Esophagus squamous epithelium (tissue), 4 donors: ENCODE data around the gene FOXRED2.

Experiments used
- CTCF ChIP-seq, 6 experiments: fragments of 450-650 bp in 4 of 6; fragments of 200-600 bp in 2 of 6; sonication (generic) in 2 of 6; IDR thresholded peaks; one replicate each; pipeline ENCODE4 v1.5.1; 2016 to 2019; ENCODE audit warnings: antibody characterized with exemption in 6 of 6, mild to moderate bottlenecking in 4 of 6, moderate library complexity in 4 of 6
- POLR2A ChIP-seq, 4 donors: fragments of 450-650 bp; IDR thresholded peaks; one replicate each; pipeline ENCODE4 v1.6.1; 2017; ENCODE audit warnings: antibody characterized with exemption in 4 of 4, mild to moderate bottlenecking in 4 of 4, moderate library complexity in 3 of 4

DNA sequence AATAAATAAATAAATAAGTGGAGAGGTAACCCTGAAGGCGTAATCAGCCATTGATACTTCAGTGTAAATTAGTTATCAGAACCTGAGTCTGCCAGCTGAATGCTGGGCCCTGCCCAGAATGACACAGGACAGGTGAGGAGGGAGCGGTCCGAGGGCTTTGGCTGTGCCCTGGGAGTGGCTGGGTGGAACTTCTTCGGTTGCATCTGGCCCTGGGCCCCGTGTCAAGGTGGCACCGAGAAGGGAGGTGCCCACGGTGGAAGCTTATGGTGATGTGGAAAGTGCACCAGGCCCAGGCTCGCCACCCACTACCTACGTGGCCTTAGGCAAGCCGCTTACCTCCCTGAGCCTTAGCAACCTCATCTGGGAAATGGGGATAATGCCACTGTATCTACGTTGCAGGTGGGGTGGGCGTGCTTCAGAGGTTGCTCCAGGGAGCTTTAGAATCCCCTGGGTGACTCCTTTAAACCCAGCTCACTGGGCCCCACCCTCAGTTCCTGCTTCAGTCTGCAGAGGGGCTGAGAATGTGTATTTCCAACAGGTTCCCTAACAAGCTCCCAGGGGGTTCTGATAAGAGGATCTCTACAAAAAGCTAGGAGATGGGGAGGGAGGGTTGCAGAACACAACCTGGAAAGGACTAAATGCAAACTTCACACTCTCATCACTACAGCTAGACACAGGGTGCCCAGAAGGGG lies 64.2 kb downstream of the FOXRED2 start:
- TF ChIP-seq CTCF (IDR thresholded peaks at IDR 0.05) (no peak), POLR2A (IDR thresholded peaks at IDR 0.05) (no peak)
